B cell (primary cell): ENCODE data around the gene UBE2U. TPM values are rescaled to one million over a fixed set of nuclear protein-coding genes. Genes with fewer than 3 reads are reported as not detected.

Experiments
- ATAC-seq: fragments of 200-7000 bp; cut with Tn5 transposase; one replicate; pipeline ENCODE4 v1.10.0; 2021; ENCODE audit warnings: low read depth, mild to moderate bottlenecking, moderate number of reproducible peaks, moderate library complexity
- CTCF ChIA-PET: fragments of 350-600 bp; sonication (Branson Sonifier 250); formaldehyde crosslinking; loops from one replicate; lab custom pipeline; 2021; ENCODE audit warnings: antibody characterized with exemption, inconsistent platforms; lab: Charles Lee
- POLR2A ChIA-PET: fragments of 350-600 bp; sonication (Branson Sonifier 250); formaldehyde crosslinking; loops from one replicate; lab custom pipeline; 2021; ENCODE audit warnings: antibody characterized with exemption; lab: Charles Lee
- DNase-seq: peaks from one replicate; pipeline ENCODE4 v3.0.0; 2013
- H2AFZ ChIP-seq: 2 replicates; pipeline ENCODE4 v1.6.1; 2012; ENCODE audit warnings: mild to moderate bottlenecking, low read depth, low read length; ENCODE audit not compliant: insufficient read depth, poor library complexity, severe bottlenecking
- H3K27ac ChIP-seq, 2 donors: 1 replicate in 1 of 2; 2 replicates in 1 of 2; pipeline ENCODE4 v1.5.1; 2012 to 2013; ENCODE audit warnings: low read length in 2 of 2, mild to moderate bottlenecking in 2 of 2, moderate library complexity in 1 of 2
- H3K27me3 ChIP-seq, 4 experiments: fragments of 200-600 bp in 1 of 4; sonication (generic) in 1 of 4; replicated peaks in 1 of 4; 1 replicate in 2 of 4; 2 replicates in 2 of 4; pipeline versions ENCODE4 v1.6.1 to v1.7.0; 2013 to 2016; ENCODE audit warnings: low read length in 3 of 4, mild to moderate bottlenecking in 2 of 4, mixed read lengths in 1 of 4, moderate library complexity in 1 of 4; ENCODE audit not compliant: insufficient read depth in 4 of 4, control insufficient read depth in 3 of 4; ENCODE audit errors: control extremely low read depth in 1 of 4
- H3K36me3 ChIP-seq, 2 experiments: replicated peaks in 1 of 2; 1 replicate in 1 of 2; 2 replicates in 1 of 2; pipeline versions ENCODE4 v1.6.1 to v1.7.1; 2013; ENCODE audit warnings: low read length in 1 of 2; ENCODE audit not compliant: insufficient read depth in 2 of 2, control insufficient read depth in 1 of 2; ENCODE audit errors: control extremely low read depth in 1 of 2, extremely low read depth in 1 of 2
- H3K4me1 ChIP-seq, 2 donors: fragments of 200-600 bp in 1 of 2; sonication (generic) in 1 of 2; 1 replicate in 1 of 2; 2 replicates in 1 of 2; pipeline versions ENCODE4 v1.5.1 to v1.6.1; 2013 to 2017; ENCODE audit warnings: low read length in 2 of 2; ENCODE audit not compliant: control insufficient read depth in 2 of 2, insufficient read depth in 2 of 2
- H3K4me2 ChIP-seq: replicated peaks from 2 replicates; pipeline ENCODE3; 2012; ENCODE audit warnings: mild to moderate bottlenecking, low read depth, low read length; ENCODE audit not compliant: poor library complexity, severe bottlenecking
- H3K4me3 ChIP-seq, 5 experiments: fragments of 200-600 bp in 1 of 5; sonication (generic) in 1 of 5; 1 replicate in 3 of 5; 2 replicates in 2 of 5; pipeline versions ENCODE4 v1.5.1 to v1.7.0; 2011 to 2016; ENCODE audit warnings: low read length in 4 of 5, mild to moderate bottlenecking in 4 of 5, low read depth in 2 of 5, control low read depth in 1 of 5, moderate library complexity in 1 of 5; ENCODE audit not compliant: insufficient read depth in 1 of 5; ENCODE audit errors: control extremely low read depth in 1 of 5, extremely low read depth in 1 of 5
- H3K79me2 ChIP-seq: fragments of 200-600 bp; sonication (generic); one replicate; pipeline ENCODE4 v1.6.0; 2016; ENCODE audit warnings: low read length; ENCODE audit not compliant: control insufficient read depth, insufficient read depth
- H3K9ac ChIP-seq: fragments of 200-600 bp; sonication (generic); 2 replicates; pipeline ENCODE4 v1.6.1; 2017; ENCODE audit warnings: mild to moderate bottlenecking, low read length, moderate library complexity
- H3K9me3 ChIP-seq, 3 donors: one replicate each; pipeline versions ENCODE4 v1.6.1 to v1.7.1; 2013; ENCODE audit warnings: low read length in 2 of 3; ENCODE audit not compliant: control insufficient read depth in 2 of 3, insufficient read depth in 1 of 3; ENCODE audit errors: control extremely low read depth in 1 of 3
- H4K20me1 ChIP-seq: 2 replicates; pipeline ENCODE4 v1.6.0; 2012; ENCODE audit warnings: mild to moderate bottlenecking, low read length; ENCODE audit not compliant: insufficient read depth, control insufficient read depth, poor library complexity, severe bottlenecking
- H3K27ac Mint-ChIP-seq: one replicate; pipeline ENCODE4 v1.8.0; 2021; ENCODE audit warnings: mixed read lengths
- H3K27me3 Mint-ChIP-seq: one replicate; pipeline ENCODE4 v1.8.0; 2021; ENCODE audit warnings: mixed read lengths
- H3K4me1 Mint-ChIP-seq: one replicate; pipeline ENCODE4 v1.8.0; 2021; ENCODE audit warnings: mixed read lengths
- H3K4me3 Mint-ChIP-seq: one replicate; pipeline ENCODE4 v1.8.0; 2021; ENCODE audit warnings: mixed read lengths
- H3K9me3 Mint-ChIP-seq: one replicate; pipeline ENCODE4 v1.8.0; 2022; ENCODE audit warnings: mixed read lengths; ENCODE audit not compliant: insufficient read depth
- CTCF ChIP-seq: fragments of 200-600 bp; IDR thresholded peaks from one replicate; pipeline ENCODE4 v1.8.0; 2022; ENCODE audit warnings: antibody characterized with exemption, mild to moderate bottlenecking
- EZH2 ChIP-seq: IDR thresholded peaks from 2 replicates; pipeline ENCODE4 v1.6.1; 2012; ENCODE audit warnings: borderline replicate concordance, low read depth, mild to moderate bottlenecking, moderate library complexity, low read length; ENCODE audit not compliant: insufficient read depth, poor library complexity, severe bottlenecking
- whole genome bisulfite sequencing: methylation state at CpG from one replicate; pipeline ENCODE4 v1.1.5; 2013; ENCODE audit warnings: missing lambda C conversion rate; ENCODE audit not compliant: insufficient coverage; 5-methylcytosine and 5-hydroxymethylcytosine counted together
- intact Hi-C: fragments of 100-400 bp; cut with micrococcal nuclease; formaldehyde crosslinking; loops from one replicate; pipeline ENCODE4 v1.10.0; 2022
- polyA plus RNA-seq: library from polyadenylated mRNA; depleted of rRNA; stranded (reverse); fragments of >200 nt; gene quantifications from 2 replicates; pipeline ENCODE4 v1.2.3, GENCODE V29; 2012
- total RNA-seq, 2 donors: library from RNA; stranded (reverse); fragments of 120-200 nt in 1 of 2; gene quantifications; 1 replicate in 1 of 2; 2 replicates in 1 of 2; pipeline versions ENCODE4 v1.2.3 to v1.2.4, GENCODE V29; 2013 to 2022

Gene UBE2U
- total and polyA plus RNA-seq, 2 donors (not counting 1 experiment from before 2014, with no cell fraction given) = not detected

GRCh38 chr1:64231153-64231552 is 27.7 kb downstream of the UBE2U start:
- Histone ChIP-seq H3K4me2 (no peak overlapping the region), H3K36me3 (no peaks in the 10 kb centered on the region), H3K9me3 (no peaks in the 10 kb centered on the region), H3K27ac (no peak overlapping the region), H4K20me1 (no peaks in the 10 kb centered on the region), H3K27me3 (peaks cover 0 to 4% (median 1%) of the 10 kb centered on the region in 4 experiments), H3K9ac (no peak overlapping the region), H3K79me2 (no peaks in the 10 kb centered on the region), H3K4me3 (no peak overlapping the region), H3K4me1 (no peaks in the 10 kb centered on the region), H2AFZ (no peak overlapping the region)
- peaks cover 2% of the 10 kb centered on the region for H3K4me1 Mint-ChIP-seq
- TF ChIP-seq CTCF (no peak), EZH2 (no peak)
- no peak overlapping the region for H3K27ac Mint-ChIP-seq
- peaks cover 24% of the 10 kb centered on the region for H3K27me3 Mint-ChIP-seq
- H3K4me3 Mint-ChIP-seq = no peak overlapping the region
- ChIA-PET POLR2A (no interaction called here), CTCF (no interaction called here)
- intact Hi-C loops = no loop called here
- ATAC-seq = no peak
- no peaks in the 10 kb centered on the region for H3K9me3 Mint-ChIP-seq
- DNase-seq = no peak
- 40% methylated on average over 2 of the region's 4 CpGs for WGBS

- H3K27ac Mint-ChIP-seq = no peak overlapping the region
- no peaks in the 10 kb centered on the region for H3K36me3 ChIP-seq
- DNase-seq (no peak), ATAC-seq (no peak)
- H3K9ac ChIP-seq = no peak overlapping the region
- ChIA-PET POLR2A (no interaction called here), CTCF (no interaction called here)
- no peak overlapping the region for H3K4me3 Mint-ChIP-seq
- no peak for TF ChIP-seq CTCF
- no peak overlapping the region for H3K4me3 ChIP-seq
- H3K79me2 ChIP-seq = no peaks in the 10 kb centered on the region
- no peaks in the 10 kb centered on the region for H4K20me1 ChIP-seq
- H2AFZ ChIP-seq = no peak overlapping the region
- no peaks in the 10 kb centered on the region for H3K9me3 ChIP-seq
- H3K4me2 ChIP-seq = no peak overlapping the region
- no peak overlapping the region for H3K27ac ChIP-seq
- peaks cover 2% of the 10 kb centered on the region for H3K4me1 Mint-ChIP-seq
- intact Hi-C loops = no loop called here
- H3K9me3 Mint-ChIP-seq = no peaks in the 10 kb centered on the region
- H3K27me3 Mint-ChIP-seq = peaks cover 24% of the 10 kb centered on the region
- peaks cover 0 to 4% (median 3%) of the 10 kb centered on the region in 4 experiments for H3K27me3 ChIP-seq
- no peaks in the 10 kb centered on the region for H3K4me1 ChIP-seq
Observed at GRCh38 chr1:64231654-64232053, 28.2 kb downstream of the UBE2U start.
